ENCODE measurements around the gene RASSF3. TPM values are rescaled to one million over a fixed set of nuclear protein-coding genes. Genes with fewer than 3 reads are reported as not detected.
A peak's percentile ranks its signal among the peaks of the same experiment; 100 is the strongest.
"Not testable (repeated sequence)": the region's sequence is repeated elsewhere in the genome, so short reads cannot be mapped to it uniquely, and the experiment has no call there.

RASSF3 gene
- total RNA-seq, 2 experiments from 2014 or later = 45.5 to 61.5 TPM

GRCh38 chr12:64608901-64609535 lies 1.3 kb upstream of the RASSF3 start:
- CTCF ChIA-PET = interaction anchor here (0.6 to 4.8 kb wide), 12 partner anchors 17 to 767 kb away, joined by 3 to 36 read pairs (median 7); no protein-coding TSS in a partner anchor
- peak overlapping the region; percentile 84 for H3K4me3 Mint-ChIP-seq
- peak; percentile 33 for ATAC-seq
- peak overlapping the region; percentile 96 for H3K27ac Mint-ChIP-seq
- H3K9me3 Mint-ChIP-seq (ENCODE audit: low read depth) = no peaks in the 10 kb centered on the region
- H3K4me1 Mint-ChIP-seq = peaks cover 31% of the 10 kb centered on the region
- H3K36me3 Mint-ChIP-seq = peaks cover 10% of the 10 kb centered on the region
- DNase-seq = peak; percentile 66
- H3K27me3 Mint-ChIP-seq = no peaks in the 10 kb centered on the region

DNA sequence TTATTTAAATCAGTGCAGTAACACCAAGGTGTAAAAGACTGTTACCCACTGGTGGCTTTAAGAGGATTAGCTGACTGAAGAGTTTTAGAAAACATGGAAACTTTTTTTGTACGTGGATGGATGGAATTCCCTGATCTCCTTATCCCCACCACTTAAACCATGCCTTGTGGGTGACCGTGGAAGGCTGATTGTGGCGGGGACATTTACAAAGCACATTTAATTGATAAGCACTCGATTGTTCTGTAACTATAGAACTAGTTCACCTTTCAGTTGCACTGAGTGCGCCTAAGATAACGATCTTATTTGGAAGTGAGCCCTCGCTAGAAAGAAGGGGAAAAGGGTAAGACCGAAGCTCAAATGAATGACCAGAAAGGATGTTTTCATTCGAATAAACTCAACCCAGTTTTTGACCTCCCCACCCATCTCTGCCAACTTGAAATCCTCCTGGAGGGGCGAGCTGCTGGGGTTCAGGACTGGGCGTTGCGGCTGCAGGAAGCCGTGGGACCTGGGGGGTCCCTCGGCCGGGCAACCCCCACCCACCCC lies 688 bp upstream of the RASSF3 start:
- DNase-seq = no peak
- no peaks in the 10 kb centered on the region for H3K27me3 Mint-ChIP-seq
- peaks cover 13% of the 10 kb centered on the region for H3K36me3 Mint-ChIP-seq
- peak overlapping the region; percentile 96 for H3K27ac Mint-ChIP-seq
- CTCF ChIA-PET = interaction anchor here (0.6 to 4.8 kb wide), 12 partner anchors 16 to 767 kb away, joined by 3 to 36 read pairs (median 8); no protein-coding TSS in a partner anchor
- no peaks in the 10 kb centered on the region for H3K9me3 Mint-ChIP-seq (ENCODE audit: low read depth)
- peaks cover 34% of the 10 kb centered on the region for H3K4me1 Mint-ChIP-seq
- ATAC-seq = no peak
- H3K4me3 Mint-ChIP-seq = peak overlapping the region; percentile 84

DNA sequence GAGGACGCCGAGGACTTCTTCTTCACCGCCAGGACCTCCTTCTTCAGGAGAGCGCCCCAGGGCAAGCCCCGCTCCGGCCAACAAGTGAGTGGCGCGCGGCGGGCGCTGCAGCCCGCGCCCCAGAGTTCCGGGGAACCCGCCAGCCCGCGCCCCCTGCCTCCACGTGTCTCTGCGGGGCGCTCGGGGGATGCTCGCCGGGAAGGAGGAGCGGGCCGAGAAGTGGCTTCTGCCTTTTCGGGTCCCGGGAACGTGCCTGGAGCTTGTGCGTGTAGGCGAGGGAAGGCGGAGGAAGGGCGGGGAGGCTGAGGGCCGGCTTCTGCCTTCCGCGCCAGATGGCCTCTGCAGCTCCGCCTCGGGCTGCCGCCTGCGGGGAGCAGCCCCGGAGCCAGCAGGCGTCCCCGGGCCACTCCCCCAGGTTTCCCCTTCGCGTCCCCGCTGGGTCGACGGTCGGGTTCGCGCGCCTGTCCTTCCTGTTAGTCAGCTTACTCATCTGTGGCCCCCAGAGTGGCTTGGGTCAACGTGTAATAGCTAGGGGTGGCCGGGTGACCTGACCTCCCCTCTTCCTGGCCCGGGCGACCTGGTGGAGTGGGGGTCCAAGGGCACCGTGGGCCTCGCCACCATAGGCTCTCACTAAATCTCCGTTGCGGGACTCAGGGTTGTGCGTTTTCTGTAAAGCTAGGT lies 505 bp downstream of the RASSF3 start:
- DNase-seq (peak; percentile 89), ATAC-seq (peak; percentile 61)
- Mint-ChIP-seq H3K27me3 (no peaks in the 10 kb centered on the region), H3K4me1 (peaks cover 43% of the 10 kb centered on the region), H3K4me3 (peak overlapping the region; percentile 84), H3K9me3 (ENCODE audit: low read depth) (no peaks in the 10 kb centered on the region), H3K36me3 (peaks cover 21% of the 10 kb centered on the region), H3K27ac (peak overlapping the region; percentile 87)
- CTCF ChIA-PET = interaction anchor here (1.1 to 4.8 kb wide), 9 partner anchors 15 to 90 kb away, joined by 3 to 36 read pairs (median 7); no protein-coding TSS in a partner anchor

GRCh38 chr12:64611341-64612284 lies 1.3 kb downstream of the RASSF3 start:
- peaks cover 48% of the 10 kb centered on the region for H3K4me1 Mint-ChIP-seq
- H3K27ac Mint-ChIP-seq = peak overlapping the region; percentile 87
- H3K27me3 Mint-ChIP-seq = no peaks in the 10 kb centered on the region
- CTCF ChIA-PET = interaction anchor here (1.1 to 4.8 kb wide), 9 partner anchors 15 to 90 kb away, joined by 3 to 36 read pairs (median 7); no protein-coding TSS in a partner anchor
- H3K36me3 Mint-ChIP-seq = peaks cover 24% of the 10 kb centered on the region
- peak overlapping the region; percentile 84 for H3K4me3 Mint-ChIP-seq
- ATAC-seq (no peak), DNase-seq (peak; percentile 48)
- H3K9me3 Mint-ChIP-seq (ENCODE audit: low read depth) = no peaks in the 10 kb centered on the region

GRCh38 chr12:64612843-64613242 lies 2.5 kb downstream of the RASSF3 start:
- CTCF ChIA-PET = interaction anchor here (1.1 to 2.6 kb wide), 3 partner anchors 63 to 85 kb away, joined by 3 to 10 read pairs (median 8); no protein-coding TSS in a partner anchor
- no peak for DNase-seq
- no peak for ATAC-seq
- Mint-ChIP-seq H3K4me1 (peaks cover 49% of the 10 kb centered on the region), H3K27ac (peak overlapping the region; percentile 87), H3K36me3 (peaks cover 27% of the 10 kb centered on the region), H3K4me3 (peak overlapping the region; percentile 84), H3K27me3 (no peaks in the 10 kb centered on the region), H3K9me3 (ENCODE audit: low read depth) (no peaks in the 10 kb centered on the region)

GRCh38 chr12:64613775-64614398 lies 3.6 kb downstream of the RASSF3 start:
- CTCF ChIA-PET = interaction anchor here (1.1 to 1.9 kb wide), 2 partner anchors 64 to 84 kb away, joined by 3 to 8 read pairs; no protein-coding TSS in a partner anchor
- not testable (repeated sequence) for H3K9me3 Mint-ChIP-seq (ENCODE audit: low read depth)

GRCh38 chr12:64616201-64616600 lies 5.9 kb downstream of the RASSF3 start:
- no peak overlapping the region for H3K27ac Mint-ChIP-seq
- no peak for DNase-seq

More at GRCh38 chr12:64613775-64614398, 3.6 kb downstream of the RASSF3 start:
- not testable (repeated sequence) for ATAC-seq, H3K27me3 Mint-ChIP-seq, H3K27ac Mint-ChIP-seq, H3K4me3 Mint-ChIP-seq, DNase-seq
- Mint-ChIP-seq H3K36me3 (peaks cover 28% of the 10 kb centered on the region), H3K4me1 (peaks cover 42% of the 10 kb centered on the region)

DNA sequence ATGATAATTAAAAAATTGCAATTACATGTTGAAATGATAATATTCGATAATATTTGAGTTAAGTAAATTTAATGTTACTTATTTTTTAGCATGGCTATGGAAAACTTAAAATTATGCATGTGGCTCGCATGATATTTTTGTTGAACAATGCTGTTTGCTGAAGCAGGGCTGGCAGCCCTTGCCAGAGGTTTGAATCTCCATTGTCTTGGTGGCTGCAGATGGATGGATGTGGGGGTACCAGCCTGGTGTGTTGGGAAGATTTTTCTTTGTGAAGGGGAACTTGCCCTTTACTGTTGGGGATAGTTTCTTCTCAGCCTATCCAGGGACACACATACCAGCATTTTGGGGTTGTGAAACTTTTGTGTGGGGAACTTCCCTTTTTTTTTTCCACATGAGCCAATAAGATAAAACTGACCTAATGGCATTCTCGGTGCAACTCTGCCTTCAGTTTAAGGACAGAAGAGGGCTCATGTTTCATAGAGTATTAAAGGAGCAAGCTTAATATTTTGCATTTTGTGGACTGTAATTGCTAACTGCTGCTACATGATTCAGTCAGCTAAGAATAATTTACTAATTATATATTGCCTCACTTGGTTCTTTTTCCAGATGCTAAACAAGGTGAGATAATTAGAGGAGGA lies 8.8 kb downstream of the RASSF3 start:
- H3K27ac Mint-ChIP-seq = peak overlapping the region; percentile 8
- CTCF ChIA-PET = interaction anchor here (0.7 to 1.5 kb wide), 2 partner anchors 10 to 30 kb away, joined by 3 to 6 read pairs; no protein-coding TSS in a partner anchor

More at GRCh38 chr12:64616201-64616600, 5.9 kb downstream of the RASSF3 start:
- no peak overlapping the region for H3K4me3 Mint-ChIP-seq
- ATAC-seq = no peak
- no peaks in the 10 kb centered on the region for H3K9me3 Mint-ChIP-seq (ENCODE audit: low read depth)
- CTCF ChIA-PET = interaction anchor here (1.9 kb wide), 1 partner anchor 82 kb away, joined by 5 read pairs; no protein-coding TSS in a partner anchor
- no peaks in the 10 kb centered on the region for H3K27me3 Mint-ChIP-seq
- peaks cover 47% of the 10 kb centered on the region for H3K4me1 Mint-ChIP-seq
- H3K36me3 Mint-ChIP-seq = peaks cover 34% of the 10 kb centered on the region

GRCh38 chr12:64621257-64621942 lies 11.1 kb downstream of the RASSF3 start:
- Mint-ChIP-seq H3K9me3 (ENCODE audit: low read depth) (no peaks in the 10 kb centered on the region), H3K36me3 (peaks cover 15% of the 10 kb centered on the region), H3K4me1 (peaks cover 37% of the 10 kb centered on the region), H3K4me3 (no peak overlapping the region), H3K27me3 (no peaks in the 10 kb centered on the region), H3K27ac (no peak overlapping the region)
- CTCF ChIA-PET = interaction anchor here (2.1 kb wide), 1 partner anchor 62 kb away, joined by 7 read pairs; no protein-coding TSS in a partner anchor
- DNase-seq (no peak), ATAC-seq (no peak)

More for the DNA sequence above, 8.8 kb downstream of the RASSF3 start:
- Mint-ChIP-seq H3K4me1 (peaks cover 37% of the 10 kb centered on the region), H3K36me3 (peaks cover 26% of the 10 kb centered on the region), H3K9me3 (ENCODE audit: low read depth) (no peaks in the 10 kb centered on the region), H3K4me3 (no peak overlapping the region), H3K27me3 (no peaks in the 10 kb centered on the region)
- DNase-seq (no peak), ATAC-seq (no peak)

DNA sequence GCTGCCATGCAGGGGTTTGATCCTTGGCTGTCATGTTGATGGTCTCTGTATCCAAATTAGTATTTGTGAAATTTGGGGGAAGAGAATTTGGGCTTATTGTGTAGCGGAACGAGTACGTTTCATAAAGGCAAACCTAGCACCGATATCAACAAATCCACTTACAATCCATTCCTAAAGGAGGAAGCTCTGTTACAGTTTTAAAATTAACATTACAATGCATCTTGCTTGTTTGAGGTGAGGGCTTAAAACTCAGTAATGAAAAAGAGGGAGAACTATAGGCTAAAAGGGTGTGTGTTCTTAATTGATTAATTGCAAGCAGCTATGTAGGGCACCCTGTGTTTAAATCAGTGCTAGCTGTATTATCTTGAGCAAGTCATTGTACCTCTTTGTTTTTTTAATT lies 13.7 kb downstream of the RASSF3 start:
- no peak for ATAC-seq
- Mint-ChIP-seq H3K4me1 (peaks cover 35% of the 10 kb centered on the region), H3K9me3 (ENCODE audit: low read depth) (no peaks in the 10 kb centered on the region), H3K36me3 (peaks cover 15% of the 10 kb centered on the region), H3K27ac (no peak overlapping the region), H3K4me3 (no peak overlapping the region), H3K27me3 (no peaks in the 10 kb centered on the region)
- DNase-seq = no peak
- CTCF ChIA-PET = no interaction called here
